Gastrocnemius medialis (tissue), 4 donors: ENCODE measurements around the gene WIPF3. TPM values are rescaled to one million over a fixed set of nuclear protein-coding genes. Genes with fewer than 3 reads are reported as not detected.

ENCODE experiments used
- ATAC-seq, 2 donors: fragments of 150-250 bp; one replicate each; pipeline ENCODE4 v1.9.1; 2016
- DNase-seq, 2 donors: peaks; one replicate each; pipeline ENCODE4 v3.0.0-alpha.2; 2019
- H3K27ac ChIP-seq, 4 donors: fragments of 200-600 bp; sonication (generic); 1 replicate in 1 of 4; 2 replicates in 3 of 4; pipeline ENCODE4 v1.5.1; 2016 to 2018; ENCODE audit warnings: mild to moderate bottlenecking in 2 of 4, moderate library complexity in 1 of 4
- H3K27me3 ChIP-seq, 3 donors: fragments of 200-600 bp; sonication (generic) in 2 of 3; 1 replicate in 1 of 3; 2 replicates in 2 of 3; pipeline versions ENCODE4 v1.5.1 to v1.6.0; 2016 to 2019; ENCODE audit warnings: mild to moderate bottlenecking in 1 of 3, moderate library complexity in 1 of 3
- H3K36me3 ChIP-seq, 2 donors: fragments of 200-600 bp; sonication (generic) in 1 of 2; one replicate each; pipeline ENCODE4 v1.5.1; 2017 to 2018
- H3K4me1 ChIP-seq, 2 donors: fragments of 200-600 bp; sonication (generic) in 1 of 2; one replicate each; pipeline ENCODE4 v1.5.1; 2016 to 2017; ENCODE audit warnings: mild to moderate bottlenecking in 2 of 2
- H3K4me3 ChIP-seq, 4 donors: fragments of 200-600 bp; sonication (generic) in 3 of 4; 1 replicate in 1 of 4; 2 replicates in 3 of 4; pipeline ENCODE4 v1.5.1; 2016 to 2019; ENCODE audit warnings: mild to moderate bottlenecking in 2 of 4
- H3K9me3 ChIP-seq, 3 donors: fragments of 200-600 bp; sonication (generic) in 2 of 3; 1 replicate in 1 of 3; 2 replicates in 2 of 3; pipeline ENCODE4 v1.5.1; 2016 to 2019
- CTCF ChIP-seq, 5 experiments: fragments of 450-650 bp in 3 of 5; fragments of 200-600 bp in 2 of 5; sonication (generic) in 2 of 5; IDR thresholded peaks in 4 of 5; conservative IDR thresholded peaks in 1 of 5; 1 replicate in 4 of 5; 2 replicates in 1 of 5; pipeline ENCODE4 v1.5.1; 2016 to 2019; ENCODE audit warnings: antibody characterized with exemption in 5 of 5, mild to moderate bottlenecking in 3 of 5, moderate library complexity in 3 of 5
- POLR2A ChIP-seq, 2 donors: fragments of 450-650 bp; IDR thresholded peaks; one replicate each; pipeline ENCODE4 v1.6.1; 2017; ENCODE audit warnings: antibody characterized with exemption in 2 of 2, mild to moderate bottlenecking in 2 of 2, moderate library complexity in 2 of 2
- in situ Hi-C, 4 donors: fragments of 200-750 bp; cut with MboI; loops; one replicate each; pipeline versions ENCODE4 v1.15.0 to v1.8.0; 2017; ENCODE audit warnings: low sequenced_read_pairs in 4 of 4
- intact Hi-C: fragments of 100-400 bp; cut with DNase I; formaldehyde crosslinking; loops from one replicate; pipeline ENCODE4 v1.15.1; 2023; ENCODE audit warnings: low total_unique reads
- total RNA-seq, 4 donors: library from RNA; depleted of rRNA; stranded (reverse); fragments of >200 nt; gene quantifications; one replicate each; pipeline versions ENCODE4 v1.1.0 to v1.2.3, GENCODE V29; 2016

Gene WIPF3
- total RNA-seq, 4 donors from 2014 or later = 4.2 to 9.9 (median 8.3) TPM

GRCh38 chr7:29965030-29965429 is 158.7 kb downstream of the WIPF3 start:
- Histone ChIP-seq H3K36me3 (no peaks in the 10 kb centered on the region), H3K4me3 (no peak overlapping the region), H3K27me3 (no peaks in the 10 kb centered on the region), H3K27ac (no peak overlapping the region), H3K9me3 (no peaks in the 10 kb centered on the region), H3K4me1 (no peaks in the 10 kb centered on the region)
- intact Hi-C loops = no loop called here
- ATAC-seq (no peak), DNase-seq (no peak)
- in situ Hi-C loops = no loop called here
- no peak for TF ChIP-seq POLR2A (IDR thresholded peaks at IDR 0.05)
- TF ChIP-seq CTCF (IDR thresholded peaks at IDR 0.05 in 4 of 5, conservative IDR thresholded peaks at IDR 0.05 in 1 of 5) = no peak

Other genes starting within 250 kb of the WIPF3 start
- gene PRR15, start 242.7 kb upstream of the WIPF3 start, total RNA-seq = 1 to 10 TPM in 1 of 4 donors, under 1 TPM in 1, not detected in 2; 0.20 to 1.3 TPM
- gene SCRN1, start 183.3 kb downstream of the WIPF3 start, total RNA-seq = 1 to 10 TPM; 1.8 to 3.8 (median 2.7) TPM
- gene FKBP14, start 220.2 kb downstream of the WIPF3 start, total RNA-seq = 1 to 10 TPM; 1.4 to 2.4 (median 1.5) TPM
- gene PLEKHA8, start 221.9 kb downstream of the WIPF3 start, total RNA-seq = 1 to 10 TPM; 2.3 to 3.2 (median 2.6) TPM